Dermis blood vessel endothelial cell (primary cell): ENCODE data around the gene FZD8. TPM values are rescaled to one million over a fixed set of nuclear protein-coding genes. Genes with fewer than 3 reads are reported as not detected.
"Not testable (repeated sequence)": the region's sequence is repeated elsewhere in the genome, so short reads cannot be mapped to it uniquely, and the experiment has no call there.

Source experiments
- DNase-seq: peaks from one replicate; pipeline ENCODE4 v3.0.0; 2010
- total RNA-seq: library from RNA; depleted of rRNA; stranded (reverse); fragments of >200 nt; gene quantifications from 2 replicates; pipeline ENCODE4 v1.2.3, GENCODE V29; 2014

Gene FZD8
- 25.6 and 30.5 TPM in 2 replicates for total RNA-seq

- DNase-seq: peak; percentile 96
Observed at GRCh38 chr10:35642035-35642792, at the start of gene FZD8. FZD8 (minus strand) TSS chr10:35642296; CDS start chr10:35641429, 867 bp downstream.

- DNase-seq: no peak
Observed at GRCh38 chr10:35691522-35692236, 49.6 kb upstream of the FZD8 start.

DNA sequence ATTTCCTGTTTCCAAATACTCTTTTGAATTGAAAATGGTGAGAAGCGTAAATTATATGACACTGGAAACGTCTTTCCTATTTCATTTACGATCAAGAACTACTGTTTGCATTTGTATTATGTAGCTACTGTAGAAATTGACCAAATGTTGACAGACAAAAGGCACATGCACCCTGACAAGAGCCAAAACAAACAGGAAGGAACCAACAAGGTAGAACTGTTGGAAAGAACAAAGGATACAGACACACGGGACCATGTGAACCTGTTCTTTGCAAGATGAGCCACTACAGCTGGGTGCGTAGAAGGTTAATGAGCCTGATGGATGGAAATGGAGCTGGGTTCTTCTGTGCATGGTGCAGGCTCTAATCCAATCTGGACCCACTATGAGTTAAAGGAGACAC is 48.4 kb upstream of the FZD8 start:
- DNase-seq: no peak

DNA sequence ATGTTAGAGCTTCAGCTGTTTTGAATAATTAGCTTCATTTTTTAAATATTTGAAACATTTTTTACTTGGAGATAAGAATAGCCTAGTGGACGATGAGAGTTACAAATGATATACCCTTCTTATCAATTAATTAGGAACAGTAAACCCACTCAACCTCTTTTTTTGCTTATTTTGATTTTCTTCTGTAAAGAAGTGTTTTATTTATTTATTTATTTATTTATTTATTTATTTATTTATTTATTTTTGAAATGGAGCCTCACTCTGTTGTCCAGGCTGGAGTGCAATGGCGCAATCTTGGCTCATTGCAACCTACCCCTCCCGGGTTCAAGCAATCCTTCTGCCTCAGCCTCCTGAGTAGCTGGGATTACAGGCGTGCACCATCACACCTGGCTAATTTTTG is 43.8 kb upstream of the FZD8 start:
- not testable (repeated sequence) for DNase-seq

DNA sequence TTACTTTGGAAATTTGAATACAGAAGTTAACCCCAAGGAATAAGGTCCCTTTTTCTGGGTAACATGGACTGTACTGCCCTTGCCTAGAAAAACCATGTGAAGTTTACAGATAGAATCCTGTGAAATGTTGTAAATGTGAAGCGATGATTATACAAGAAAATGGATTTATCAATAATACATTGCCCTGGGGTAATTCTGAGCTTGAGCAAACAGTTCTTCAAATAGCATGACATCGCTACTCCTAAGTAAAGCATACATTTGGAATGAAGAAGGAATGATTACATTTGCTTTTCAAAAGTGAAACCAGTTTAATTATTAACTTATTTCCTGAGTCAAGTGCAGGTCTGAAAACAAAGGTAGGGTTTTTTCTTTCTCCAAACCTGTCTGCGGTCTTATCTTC is 43.3 kb upstream of the FZD8 start:
- DNase-seq: no peak

GRCh38 chr10:35684586-35684985 is 42.5 kb upstream of the FZD8 start:
- no peak for DNase-seq

- no peak for DNase-seq
Observed at GRCh38 chr10:35675846-35676245, 33.8 kb upstream of the FZD8 start.

DNA sequence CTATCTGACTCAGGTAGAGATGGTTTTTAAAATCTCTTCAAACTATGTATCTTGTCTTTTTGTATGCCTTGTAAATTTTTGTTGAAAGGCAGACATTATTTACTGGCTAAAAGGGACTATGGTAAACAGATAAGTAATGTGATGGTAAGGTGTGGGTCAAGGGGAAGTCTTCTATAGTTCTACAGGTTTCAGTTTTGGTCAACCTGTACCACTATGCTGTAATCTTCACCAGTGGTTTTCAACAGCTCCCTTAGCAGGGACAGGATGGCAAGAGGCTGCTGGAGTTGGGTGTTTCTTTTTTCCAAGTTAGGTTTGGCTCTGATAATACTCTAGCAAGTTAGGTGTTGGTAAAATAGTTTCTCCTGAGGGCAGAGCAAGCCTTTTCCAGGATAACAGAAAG is 32.7 kb upstream of the FZD8 start:
- no peak for DNase-seq

DNA sequence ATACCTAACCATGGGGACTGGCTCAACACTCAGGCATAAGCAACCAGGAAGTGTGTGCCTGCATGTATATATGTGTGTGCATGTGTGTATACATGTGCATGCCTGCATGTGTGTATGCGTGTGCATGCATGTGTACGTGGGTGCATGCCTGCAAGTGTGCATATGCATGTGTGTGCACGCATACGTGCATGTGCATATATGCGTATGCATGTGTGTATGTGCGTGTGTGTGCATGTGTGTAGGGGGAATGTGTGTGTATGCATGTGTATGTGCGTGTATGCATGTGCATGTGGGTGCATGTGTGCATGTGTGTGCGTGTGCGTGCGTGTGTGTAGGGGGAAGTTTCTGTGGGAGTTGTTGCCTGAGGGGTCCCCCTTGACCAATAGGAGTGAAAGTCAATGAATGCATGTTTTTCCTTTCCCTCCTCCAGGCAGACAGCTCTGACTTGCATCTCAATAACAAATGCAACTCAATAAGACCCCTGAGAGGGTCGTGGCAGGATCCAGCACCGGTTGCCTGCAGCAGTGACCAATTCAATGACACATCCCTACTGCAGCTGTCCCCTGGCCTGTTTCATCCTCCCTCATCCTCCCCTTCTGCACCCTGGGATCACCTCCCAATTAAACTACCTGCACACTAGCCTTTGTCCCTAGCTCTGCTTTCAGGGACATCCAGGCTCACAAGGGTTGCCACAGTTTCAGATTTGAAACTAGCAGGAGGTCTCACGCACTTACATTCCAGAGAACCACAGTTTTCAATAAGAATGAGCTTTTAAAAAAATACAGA is 27.0 kb upstream of the FZD8 start:
- DNase-seq: no peak

GRCh38 chr10:35667971-35668370 is 25.9 kb upstream of the FZD8 start:
- DNase-seq: no peak

GRCh38 chr10:35667270-35667889 is 25.3 kb upstream of the FZD8 start:
- DNase-seq: no peak

DNA sequence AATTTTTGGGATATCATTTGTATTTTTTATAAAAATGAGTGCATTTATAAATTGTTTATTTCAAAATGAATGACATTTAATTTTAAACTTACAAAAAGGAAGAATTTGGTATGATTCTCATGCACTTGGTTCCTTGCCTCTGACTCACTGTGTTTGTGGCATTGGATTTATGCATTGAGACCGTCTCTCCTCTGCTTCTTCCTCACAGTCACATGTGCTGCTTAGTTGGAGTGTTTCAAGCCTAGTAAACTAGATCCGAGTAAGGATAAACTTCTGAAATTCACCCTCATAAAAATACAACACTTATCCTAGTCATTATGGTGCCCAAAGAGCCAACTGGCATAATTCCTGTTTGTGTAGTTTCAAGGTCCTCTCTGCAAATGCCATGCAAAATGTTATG is 19.1 kb upstream of the FZD8 start:
- no peak for DNase-seq

DNA sequence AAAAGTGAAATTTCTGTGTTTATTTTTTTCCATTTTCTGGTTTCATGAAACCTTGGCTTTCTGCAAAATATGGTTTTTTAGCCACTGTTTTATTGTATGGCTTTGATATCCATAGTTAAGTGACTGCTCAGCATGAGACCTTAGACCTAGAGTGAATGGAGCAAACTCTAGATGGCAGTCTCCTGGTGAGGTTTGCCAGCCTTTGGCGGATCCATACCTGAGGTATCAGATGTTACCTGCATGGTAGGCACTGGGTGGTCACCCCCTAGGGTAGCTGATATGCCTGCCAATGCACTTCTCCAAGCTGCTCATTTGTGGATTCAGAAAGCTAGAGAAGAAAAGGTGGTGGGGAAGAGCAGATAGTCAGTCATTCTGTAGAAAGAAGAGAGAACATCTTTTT is 17.4 kb upstream of the FZD8 start:
- no peak for DNase-seq

DNA sequence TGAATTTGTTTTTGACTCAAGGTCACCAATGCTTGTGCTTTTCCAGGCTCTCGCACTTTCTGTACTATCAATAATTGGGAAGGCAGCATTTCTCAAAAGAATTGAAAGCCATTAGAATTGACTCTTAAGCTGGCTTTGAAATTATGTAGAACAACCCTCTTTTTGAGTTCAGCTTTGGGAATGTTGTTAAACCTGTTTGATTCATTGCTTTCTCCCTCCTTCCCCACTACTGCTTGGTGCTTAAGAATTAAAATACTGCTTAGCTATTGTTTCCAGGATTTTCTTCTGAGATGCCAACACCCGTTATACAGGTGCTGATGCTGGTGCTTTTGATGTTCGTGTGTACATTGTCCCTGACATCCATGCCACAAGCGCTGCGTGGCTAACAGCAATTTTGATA is 15.5 kb upstream of the FZD8 start:
- DNase-seq: no peak

DNA sequence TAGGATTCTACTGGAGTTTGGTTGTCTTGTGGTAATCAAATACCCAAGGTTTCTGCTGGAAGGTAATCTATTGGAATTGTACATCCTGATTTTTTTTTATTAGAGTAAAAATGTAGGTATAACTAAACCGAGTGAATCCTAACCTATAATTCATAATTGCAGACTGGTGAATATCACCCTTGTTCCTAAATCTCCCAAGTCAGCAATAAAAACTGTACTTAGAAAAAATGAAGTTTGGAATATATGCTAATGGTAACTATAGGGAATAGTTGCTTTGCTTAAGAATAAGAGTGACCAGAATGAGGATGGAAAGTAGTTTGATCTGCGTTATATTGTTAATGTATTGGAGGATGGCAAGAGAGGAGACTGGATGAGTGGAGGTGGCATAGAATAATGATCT is 10.7 kb upstream of the FZD8 start:
- DNase-seq: no peak

- DNase-seq: no peak
Observed at GRCh38 chr10:35650894-35651293, 8.8 kb upstream of the FZD8 start.

- peak; percentile 13 for DNase-seq
Observed at GRCh38 chr10:35644050-35644950, 2.2 kb upstream of the FZD8 start.

DNA sequence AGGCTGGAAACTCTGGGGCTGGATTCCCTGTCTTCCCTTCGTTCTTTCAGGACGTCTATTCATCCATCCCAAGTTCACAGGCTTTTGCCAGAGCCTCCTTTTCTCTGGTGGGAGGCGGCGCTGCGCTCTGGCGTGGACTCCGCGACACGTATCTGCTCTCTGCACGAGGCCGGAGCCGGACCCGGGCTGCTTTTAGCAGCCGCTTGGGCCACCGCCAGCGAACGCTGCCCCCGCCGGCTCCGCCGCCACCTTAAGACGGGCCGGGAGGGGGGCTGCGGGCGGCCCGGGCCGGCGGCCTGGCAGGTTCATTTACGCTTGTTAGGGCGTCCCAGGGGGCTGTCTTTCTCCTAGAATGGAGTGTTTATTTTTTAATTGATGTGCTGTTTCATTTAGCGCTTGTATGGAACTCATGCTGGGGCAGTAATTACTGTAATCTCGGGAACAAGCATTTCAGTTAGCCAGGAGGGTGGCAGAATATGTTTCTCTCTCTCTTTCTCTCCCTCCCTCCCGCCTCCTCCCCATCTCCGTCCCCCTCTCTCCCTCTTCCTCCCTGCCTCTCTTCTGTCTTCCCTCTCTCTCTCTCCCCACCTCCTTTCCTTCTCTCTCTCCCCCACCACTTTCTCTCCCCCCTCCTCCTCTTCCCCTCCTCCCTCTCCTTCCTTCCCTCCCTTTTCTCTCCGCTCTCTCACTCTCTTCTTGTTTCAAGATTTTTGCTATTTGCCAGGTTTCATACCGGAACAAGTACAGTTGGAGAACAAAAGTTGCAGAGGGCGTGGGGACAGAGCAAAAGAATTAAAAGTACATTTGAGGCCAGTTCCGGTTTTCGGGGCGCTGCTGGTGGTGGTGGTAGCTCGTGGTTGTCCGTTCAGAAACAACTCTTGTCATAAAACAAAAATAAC is 1.3 kb upstream of the FZD8 start:
- peak; percentile 69 for DNase-seq

GRCh38 chr10:35642793-35643114 is 658 bp upstream of the FZD8 start:
- DNase-seq: no peak

GRCh38 chr10:35641676-35642034 is 441 bp downstream of the FZD8 start:
- peak; percentile 62 for DNase-seq
